GM12801 (cell line): Measurements from ENCODE around the gene SGCD.

ENCODE experiments used
- CTCF ChIP-seq: IDR thresholded peaks from one replicate; pipeline ENCODE4 v1.5.1; 2011; ENCODE audit warnings: control low read depth; ENCODE audit not compliant: insufficient read length; ENCODE audit errors: extremely low read depth

The SGCD gene

GRCh38 chr5:156378159-156378558 is 51.2 kb downstream of the SGCD start:
- no peak for TF ChIP-seq CTCF

GRCh38 chr5:156379206-156379605 is 52.2 kb downstream of the SGCD start:
- no peak for TF ChIP-seq CTCF

DNA sequence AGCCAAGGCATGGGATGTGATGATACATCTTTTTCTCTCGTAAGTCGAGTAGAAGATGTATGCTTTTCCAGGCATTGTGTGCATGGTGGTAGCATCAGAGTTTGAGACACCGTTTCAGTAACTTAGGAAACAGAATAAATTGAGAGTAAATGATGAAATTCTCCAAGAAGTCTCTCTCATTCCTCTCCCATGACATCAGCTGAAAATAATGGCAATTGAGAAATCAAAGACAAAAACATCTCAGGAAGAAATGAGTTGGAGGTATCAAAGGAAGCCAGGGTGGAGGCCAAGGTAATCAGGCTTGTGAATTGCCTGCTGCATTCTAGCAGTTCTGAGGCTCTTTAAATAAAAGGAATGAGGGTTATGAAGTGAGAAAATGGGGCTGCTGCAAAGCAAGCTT is 53.9 kb downstream of the SGCD start:
- no peak for TF ChIP-seq CTCF

- no peak for TF ChIP-seq CTCF
These were observed 56.7 kb downstream of the SGCD start for GRCh38 chr5:156383510-156384265.

- TF ChIP-seq CTCF: no peak
These were observed 58.5 kb downstream of the SGCD start for GRCh38 chr5:156385416-156385815.

GRCh38 chr5:156386976-156387375 is 60.0 kb downstream of the SGCD start:
- TF ChIP-seq CTCF: no peak

- no peak for TF ChIP-seq CTCF
These were observed 60.4 kb downstream of the SGCD start for GRCh38 chr5:156387391-156387790.
